NCI-H2227 (cell line): ENCODE results near the gene OGFOD3.
"Not testable (repeated sequence)": the region's sequence is repeated elsewhere in the genome, so short reads cannot be mapped to it uniquely, and the experiment has no call there.

Experiments used
- DNase-seq: peaks from one replicate; lab custom pipeline; 2025; ENCODE audit not compliant: unreplicated experiment; lab: John Stamatoyannopoulos, UW

The OGFOD3 gene

GRCh38 chr17:82388223-82388921 lies 30.0 kb downstream of the OGFOD3 start:
- DNase-seq: no peak

GRCh38 chr17:82387705-82388106 lies 30.7 kb downstream of the OGFOD3 start:
- DNase-seq: no peak

- no peak for DNase-seq
Measured at GRCh38 chr17:82386881-82387704, 31.3 kb downstream of the OGFOD3 start.

- no peak for DNase-seq
Measured at GRCh38 chr17:82386255-82386831, 32.0 kb downstream of the OGFOD3 start.

GRCh38 chr17:82385559-82386254 lies 32.7 kb downstream of the OGFOD3 start:
- no peak for DNase-seq

- DNase-seq: no peak
Measured at GRCh38 chr17:82384730-82385481, 33.5 kb downstream of the OGFOD3 start.

- DNase-seq: no peak
Measured at GRCh38 chr17:82384051-82384729, 34.2 kb downstream of the OGFOD3 start.

- no peak for DNase-seq
Measured at GRCh38 chr17:82383411-82383810, 35.0 kb downstream of the OGFOD3 start.

- DNase-seq: no peak
Measured at GRCh38 chr17:82382933-82383255, 35.5 kb downstream of the OGFOD3 start.

- DNase-seq: not testable (repeated sequence)
Measured at GRCh38 chr17:82382220-82382932, 36.0 kb downstream of the OGFOD3 start.

GRCh38 chr17:82381703-82382009 lies 36.7 kb downstream of the OGFOD3 start:
- DNase-seq: not testable (repeated sequence)

- no peak for DNase-seq
Measured at GRCh38 chr17:82380860-82381702, 37.3 kb downstream of the OGFOD3 start.

GRCh38 chr17:82378741-82379021 lies 39.7 kb downstream of the OGFOD3 start:
- no peak for DNase-seq

- no peak for DNase-seq
Measured at GRCh38 chr17:82377924-82378740, 40.3 kb downstream of the OGFOD3 start.

- DNase-seq: not testable (repeated sequence)
Measured at GRCh38 chr17:82377294-82377693, 41.1 kb downstream of the OGFOD3 start.

- DNase-seq: no peak
Measured at GRCh38 chr17:82376042-82376730, 42.2 kb downstream of the OGFOD3 start.

- DNase-seq: no peak
Measured at GRCh38 chr17:82375359-82376041, 42.9 kb downstream of the OGFOD3 start.
